HepG2 (cell line): ENCODE data around the gene FAM241B. TPM values are rescaled to one million over a fixed set of nuclear protein-coding genes. Genes with fewer than 3 reads are reported as not detected.

Experiments used
- ATAC-seq: fragments of 200-7000 bp; cut with Tn5 transposase; 3 replicates; pipeline ENCODE4 v1.9.1; 2020; ENCODE audit warnings: mild to moderate bottlenecking, moderate library complexity
- BruUV-seq: library from RNA; stranded (reverse); fragments of 400-500 nt; replicated peaks from 2 replicates; lab custom pipeline; 2021; lab: Mats Ljungman, UMichigan
- CTCF ChIA-PET: fragments of 300-600 bp; formaldehyde crosslinking; extraction: SDS; loops from one replicate; lab custom pipeline; 2021; ENCODE audit warnings: low total read pairs, inconsistent platforms, low intra/inter-chr PET ratio; lab: Yijun Ruan, JAX
- POLR2A ChIA-PET: fragments of 350-600 bp; sonication (Branson Sonifier 250); formaldehyde crosslinking; loops from one replicate; lab custom pipeline; 2020; ENCODE audit warnings: antibody characterized with exemption, inconsistent platforms; lab: Yijun Ruan, JAX
- DNase-seq: peaks from one replicate; pipeline ENCODE4 v3.0.0-alpha.2; 2015; ENCODE audit warnings: low spot score
- FAIRE-seq: peaks from 3 replicates; lab custom pipeline; 2011; peaks lifted over from hg19 to GRCh38; lab: Jason Lieb, UNC
- H2AFZ ChIP-seq: one replicate; pipeline ENCODE4 v1.6.1; 2011; ENCODE audit warnings: low read length, inconsistent platforms
- H3K27ac ChIP-seq: fragments of 300-600 bp; 3 replicates; pipeline ENCODE4 v1.8.0; 2011; ENCODE audit warnings: mixed run types, mild to moderate bottlenecking, mixed read lengths, low read length, inconsistent platforms; ENCODE audit not compliant: insufficient read depth; ENCODE audit errors: extremely low read length
- H3K27me3 ChIP-seq, 2 experiments: fragments of 200-600 bp in 1 of 2; 2 replicates in 1 of 2; 3 replicates in 1 of 2; pipeline versions ENCODE4 v1.6.0 to v1.8.0; 2011; ENCODE audit warnings: low read length in 2 of 2, mild to moderate bottlenecking in 2 of 2, moderate library complexity in 2 of 2, inconsistent platforms in 1 of 2; ENCODE audit not compliant: insufficient read depth in 2 of 2, control insufficient read depth in 1 of 2
- H3K36me3 ChIP-seq, 2 experiments: fragments of 200-600 bp in 1 of 2; replicated peaks in 1 of 2; 2 replicates in 1 of 2; 3 replicates in 1 of 2; pipeline versions ENCODE4 v1.5.1 to v1.8.0; 2011; ENCODE audit warnings: low read length in 2 of 2, inconsistent platforms in 1 of 2; ENCODE audit not compliant: insufficient read depth in 2 of 2, control insufficient read depth in 1 of 2
- H3K4me1 ChIP-seq: 2 replicates; pipeline ENCODE4 v1.5.1; 2012; ENCODE audit warnings: low read length, inconsistent platforms; ENCODE audit not compliant: insufficient read depth
- H3K4me2 ChIP-seq: 2 replicates; pipeline ENCODE4 v1.6.0; 2011; ENCODE audit warnings: low read depth, low read length, inconsistent platforms
- H3K4me3 ChIP-seq, 3 experiments: fragments of 200-600 bp in 1 of 3; sonication (generic), shearing (Covaris generic) in 1 of 3; replicated peaks in 1 of 3; 2 replicates each; pipeline ENCODE4 v1.5.1; 2011 to 2016; ENCODE audit warnings: low read length in 3 of 3, inconsistent platforms in 2 of 3, low read depth in 2 of 3, mild to moderate bottlenecking in 2 of 3, control low read depth in 1 of 3, mixed read lengths in 1 of 3; ENCODE audit not compliant: insufficient read depth in 1 of 3
- H3K79me2 ChIP-seq: one replicate; pipeline ENCODE4 v1.6.1; 2011; ENCODE audit warnings: low read length, inconsistent platforms; ENCODE audit not compliant: insufficient read depth
- H3K9ac ChIP-seq: 2 replicates; pipeline ENCODE4 v1.6.0; 2011; ENCODE audit warnings: mild to moderate bottlenecking, low read depth, low read length, inconsistent platforms; ENCODE audit not compliant: insufficient read depth
- H3K9me3 ChIP-seq: 2 replicates; pipeline ENCODE4 v1.5.1; 2012; ENCODE audit warnings: mild to moderate bottlenecking, low read length
- H4K20me1 ChIP-seq: 2 replicates; pipeline ENCODE4 v1.6.0; 2011; ENCODE audit warnings: inconsistent platforms, mild to moderate bottlenecking, low read length, moderate library complexity; ENCODE audit not compliant: insufficient read depth
- CBFB ChIP-seq: sonication (generic); formaldehyde crosslinking; IDR thresholded peaks from 2 replicates; pipeline ENCODE4 v1.4.0; 2020; ENCODE audit warnings: missing genetic modification reagents
- FIP1L1 ChIP-seq: fragments of 200-400 bp; formaldehyde crosslinking; IDR thresholded peaks from 2 replicates; pipeline ENCODE4 v1.6.1; 2018; ENCODE audit warnings: low read depth, mild to moderate bottlenecking, low read length, moderate library complexity, borderline replicate concordance; ENCODE audit not compliant: insufficient read depth
- FOXK2 ChIP-seq: fragments of 450-650 bp; IDR thresholded peaks from 2 replicates; pipeline ENCODE4 v1.6.1; 2016
- HNRNPL ChIP-seq: fragments of 200-400 bp; formaldehyde crosslinking; IDR thresholded peaks from 2 replicates; pipeline ENCODE4 v1.6.1; 2017; ENCODE audit warnings: mild to moderate bottlenecking, low read depth, low read length
- HNRNPUL1 ChIP-seq: fragments of 200-400 bp; formaldehyde crosslinking; IDR thresholded peaks from 2 replicates; pipeline ENCODE4 v1.6.1; 2017; ENCODE audit warnings: low read depth, mild to moderate bottlenecking, low read length, moderate library complexity
- MAFF ChIP-seq: IDR thresholded peaks from 2 replicates; pipeline ENCODE4 v1.6.1; 2011; ENCODE audit warnings: low read depth, low read length, improper control_type of control experiment
- NFKB2 ChIP-seq: sonication (generic); formaldehyde crosslinking; IDR thresholded peaks from 2 replicates; pipeline ENCODE4 v1.4.0; 2020; ENCODE audit warnings: missing genetic modification reagents, borderline replicate concordance
- SSRP1 ChIP-seq: IDR thresholded peaks from 2 replicates; pipeline ENCODE4 v1.6.1; 2016; ENCODE audit warnings: control low read depth
- TCF7 ChIP-seq: sonication (generic); IDR thresholded peaks from 2 replicates; pipeline ENCODE4 v1.6.1; 2016; ENCODE audit warnings: antibody characterized with exemption, low read depth
- ZNF776 ChIP-seq: sonication (generic); formaldehyde crosslinking; IDR thresholded peaks from 2 replicates; pipeline ENCODE4 v1.4.0; 2020; ENCODE audit warnings: mild to moderate bottlenecking, missing genetic modification reagents
- ZNF790 ChIP-seq: sonication (generic); formaldehyde crosslinking; IDR thresholded peaks from 2 replicates; pipeline ENCODE4 v1.8.0; 2022; ENCODE audit warnings: missing genetic modification reagents, mild to moderate bottlenecking, borderline replicate concordance
- WGBS: methylation state at CpG from one replicate; pipeline ENCODE4 v1.1.6; 2017; ENCODE audit warnings: low lambda C conversion rate; 5-methylcytosine and 5-hydroxymethylcytosine counted together
- in situ Hi-C: cut with HindIII; loops from 2 replicates; pipeline ENCODE4 v1.10.0; 2017; ENCODE audit warnings: low pct_unique_long_range_greater_than_20kb; ENCODE audit not compliant: extremely low pct_ligation_motif_present
- intact Hi-C: fragments of 100-400 bp; cut with micrococcal nuclease; formaldehyde crosslinking; loops from one replicate; pipeline ENCODE4 v1.10.0; 2022; ENCODE audit not compliant: unreplicated experiment
- polyA plus RNA-seq, 8 experiments: library from polyadenylated mRNA; depleted of rRNA in 3 of 8; stranded (reverse) in 7 of 8; unstranded in 1 of 8; fragments of >200 nt; fragmentation: Illumina TruSeq in 4 of 8; extraction: Trizol in 4 of 8; gene quantifications; 2 replicates each; pipeline versions ENCODE4 v1.2.1 to v1.2.3, GENCODE V29; 2011 to 2016; ENCODE audit warnings: low read depth in 4 of 8, missing spikeins in 1 of 8, mixed read lengths in 1 of 8; ENCODE audit not compliant: insufficient read depth in 1 of 8
- total RNA-seq, 5 experiments: library from RNA; depleted of rRNA; stranded (reverse); fragments of >200 nt; fragmentation: Illumina TruSeq; extraction: Trizol; gene quantifications; 2 replicates each; pipeline ENCODE4 v1.2.3, GENCODE V29; 2016; ENCODE audit warnings: low read depth in 1 of 5
- TF ChIP-seq, protein P1 (sequence below): sonication (generic); formaldehyde crosslinking; conservative IDR thresholded peaks from 2 replicates; pipeline ENCODE4 v1.4.0; 2020; ENCODE audit warnings: missing genetic modification reagents

Gene FAM241B
- total and polyA plus RNA-seq, 2 of the 13 experiments (the other 11 are each of a cell fraction or from before 2014, with no cell fraction given) = 1.9 to 4.0 TPM

- CTCF ChIA-PET = no interaction called here
- Histone ChIP-seq H3K36me3 (no peaks in the 10 kb centered on the region), H3K4me1 (no peaks in the 10 kb centered on the region), H3K9ac (no peak overlapping the region), H2AFZ (no peak overlapping the region), H3K4me2 (no peak overlapping the region), H3K79me2 (no peaks in the 10 kb centered on the region), H3K27ac (no peak overlapping the region), H4K20me1 (no peaks in the 10 kb centered on the region), H3K4me3 (no peak overlapping the region), H3K27me3 (peaks cover 0 to 44% of the 10 kb centered on the region in 2 experiments; a peak in 2 of 5 replicates), H3K9me3 (no peaks in the 10 kb centered on the region)
- FAIRE-seq = no peak
- TF ChIP-seq ZNF776 (no peak), MAFF (no peak), TCF7 (no peak)
- intact Hi-C loops = no loop called here
- BruUV-seq = no TSS peak
- POLR2A ChIA-PET = no interaction called here
- in situ Hi-C loops = no loop called here
- no peak for DNase-seq
- ATAC-seq = no peak
- no CpG with 5 or more reads among the region's 3 CpGs for WGBS
These were observed 22.8 kb downstream of the FAM241B start for GRCh38 chr10:69652857-69653199.

- Histone ChIP-seq H3K79me2 (no peaks in the 10 kb centered on the region), H3K4me3 (no peak overlapping the region), H3K4me1 (no peaks in the 10 kb centered on the region), H2AFZ (no peak overlapping the region), H3K9me3 (no peaks in the 10 kb centered on the region), H3K9ac (no peak overlapping the region), H3K36me3 (no peaks in the 10 kb centered on the region), H3K27me3 (peaks cover 0 to 46% of the 10 kb centered on the region in 2 experiments; a peak in 2 of 5 replicates)
- ChIA-PET CTCF (no interaction called here), POLR2A (no interaction called here)
- intact Hi-C loops = no loop called here
- FAIRE-seq = no peak
- no TSS peak for BruUV-seq
- TF ChIP-seq, protein P1, sequence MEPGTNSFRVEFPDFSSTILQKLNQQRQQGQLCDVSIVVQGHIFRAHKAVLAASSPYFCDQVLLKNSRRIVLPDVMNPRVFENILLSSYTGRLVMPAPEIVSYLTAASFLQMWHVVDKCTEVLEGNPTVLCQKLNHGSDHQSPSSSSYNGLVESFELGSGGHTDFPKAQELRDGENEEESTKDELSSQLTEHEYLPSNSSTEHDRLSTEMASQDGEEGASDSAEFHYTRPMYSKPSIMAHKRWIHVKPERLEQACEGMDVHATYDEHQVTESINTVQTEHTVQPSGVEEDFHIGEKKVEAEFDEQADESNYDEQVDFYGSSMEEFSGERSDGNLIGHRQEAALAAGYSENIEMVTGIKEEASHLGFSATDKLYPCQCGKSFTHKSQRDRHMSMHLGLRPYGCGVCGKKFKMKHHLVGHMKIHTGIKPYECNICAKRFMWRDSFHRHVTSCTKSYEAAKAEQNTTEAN (CRISPR knock-in tag) = no peak
- no peak for TF ChIP-seq NFKB2
- TF ChIP-seq CBFB (CRISPR knock-in tag) = no peak
- no peak for TF ChIP-seq ZNF790
- TF ChIP-seq HNRNPUL1 = no peak
- TF ChIP-seq FOXK2 = no peak
- no peak for TF ChIP-seq SSRP1 (CRISPR knock-in tag)
- TF ChIP-seq FIP1L1 = no peak
- TF ChIP-seq HNRNPL = no peak
- TF ChIP-seq, all 625 proteins: peak for 0
- ATAC-seq (no peak), DNase-seq (no peak)
- in situ Hi-C loops = no loop called here
- Histone ChIP-seq H3K27ac (no peak overlapping the region), H4K20me1 (no peaks in the 10 kb centered on the region), H3K4me2 (no peak overlapping the region)
- 0% methylated on average over 2 of the region's 6 CpGs for WGBS
These were observed 23.5 kb downstream of the FAM241B start for GRCh38 chr10:69653561-69653960.
